Epithelial cell of proximal tubule (primary cell): ENCODE measurements around the gene CRB1. TPM values are rescaled to one million over a fixed set of nuclear protein-coding genes. Genes with fewer than 3 reads are reported as not detected.

Experiments used
- DNase-seq: peaks from one replicate; pipeline ENCODE4 v3.0.0-alpha.2; 2011; ENCODE audit warnings: low read depth
- H3K4me3 ChIP-seq: 2 replicates; pipeline ENCODE4 v1.5.1; 2011; ENCODE audit warnings: low read depth, mild to moderate bottlenecking, low read length
- total RNA-seq: library from RNA; depleted of rRNA; stranded (reverse); fragments of >200 nt; gene quantifications from 2 replicates; pipeline ENCODE4 v1.2.3, GENCODE V29; 2015
- TF ChIP-seq, protein P1 (sequence below): conservative IDR thresholded peaks from 2 replicates; pipeline ENCODE4 v1.5.1; 2012; ENCODE audit warnings: low read depth, mild to moderate bottlenecking, low read length

CRB1 gene
- total RNA-seq, 1 donor from 2014 or later: 0.06 TPM

DNA sequence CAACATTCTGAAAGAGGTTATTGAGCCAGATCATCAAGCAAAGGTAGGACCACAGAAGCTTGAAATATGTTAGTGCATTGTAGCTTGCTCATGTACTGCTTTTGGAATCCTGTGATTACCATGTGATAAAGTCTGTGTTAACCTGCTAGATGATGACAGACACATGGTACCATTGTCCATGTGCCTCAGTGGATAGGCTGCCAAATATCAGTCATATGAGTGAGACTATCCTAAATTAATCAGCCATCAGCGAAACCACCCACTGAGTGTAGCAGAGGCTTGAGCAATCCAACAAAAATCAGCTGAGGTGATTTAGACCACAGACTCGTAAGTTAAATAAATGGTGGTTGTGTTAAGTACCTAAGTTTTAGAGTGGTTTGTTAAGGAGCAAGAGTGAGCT, 32.7 kb upstream of the CRB1 start:
- TF ChIP-seq, protein P1, sequence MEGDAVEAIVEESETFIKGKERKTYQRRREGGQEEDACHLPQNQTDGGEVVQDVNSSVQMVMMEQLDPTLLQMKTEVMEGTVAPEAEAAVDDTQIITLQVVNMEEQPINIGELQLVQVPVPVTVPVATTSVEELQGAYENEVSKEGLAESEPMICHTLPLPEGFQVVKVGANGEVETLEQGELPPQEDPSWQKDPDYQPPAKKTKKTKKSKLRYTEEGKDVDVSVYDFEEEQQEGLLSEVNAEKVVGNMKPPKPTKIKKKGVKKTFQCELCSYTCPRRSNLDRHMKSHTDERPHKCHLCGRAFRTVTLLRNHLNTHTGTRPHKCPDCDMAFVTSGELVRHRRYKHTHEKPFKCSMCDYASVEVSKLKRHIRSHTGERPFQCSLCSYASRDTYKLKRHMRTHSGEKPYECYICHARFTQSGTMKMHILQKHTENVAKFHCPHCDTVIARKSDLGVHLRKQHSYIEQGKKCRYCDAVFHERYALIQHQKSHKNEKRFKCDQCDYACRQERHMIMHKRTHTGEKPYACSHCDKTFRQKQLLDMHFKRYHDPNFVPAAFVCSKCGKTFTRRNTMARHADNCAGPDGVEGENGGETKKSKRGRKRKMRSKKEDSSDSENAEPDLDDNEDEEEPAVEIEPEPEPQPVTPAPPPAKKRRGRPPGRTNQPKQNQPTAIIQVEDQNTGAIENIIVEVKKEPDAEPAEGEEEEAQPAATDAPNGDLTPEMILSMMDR: no peak
- no peak for DNase-seq
- no peak overlapping the region for H3K4me3 ChIP-seq

DNA sequence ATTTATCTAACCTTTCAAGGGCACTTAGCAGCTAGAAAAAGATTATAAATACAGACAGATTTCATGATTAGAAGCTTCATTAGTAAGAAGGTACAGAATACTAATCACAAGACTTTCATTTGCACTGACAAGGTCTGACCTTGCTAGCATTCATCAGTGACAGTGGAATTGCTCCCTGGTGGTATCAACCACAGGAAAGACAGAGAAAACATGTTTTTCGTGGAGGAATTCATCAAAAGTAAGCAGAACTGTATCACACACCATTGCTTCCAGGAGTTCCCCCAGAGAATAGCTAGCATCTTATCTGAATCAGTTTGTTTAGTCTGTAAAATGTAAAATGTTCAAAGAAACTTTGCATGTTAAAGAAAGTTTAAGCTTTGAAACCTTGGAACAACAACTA, 20.6 kb upstream of the CRB1 start:
- TF ChIP-seq, protein P1: no peak
- no peak overlapping the region for H3K4me3 ChIP-seq
- DNase-seq: no peak

DNA sequence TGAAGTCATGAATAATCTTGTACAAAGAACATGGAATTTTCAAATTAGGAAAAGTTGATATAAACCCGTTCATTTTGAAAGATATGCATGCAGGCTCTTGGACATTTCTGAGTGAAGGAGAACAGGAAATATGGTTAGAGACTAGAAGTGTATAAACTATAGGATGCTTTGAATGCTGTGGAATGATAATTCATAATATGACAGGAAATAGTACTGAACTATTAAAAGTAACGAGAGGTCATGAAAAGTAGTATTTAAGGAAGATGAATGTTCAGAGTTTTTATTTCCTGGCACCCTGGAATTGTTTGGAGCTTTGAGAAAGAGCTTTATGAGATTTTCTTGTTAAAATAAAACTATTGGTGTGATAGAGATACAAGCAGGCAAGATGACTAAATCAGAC, 18.7 kb upstream of the CRB1 start:
- TF ChIP-seq, protein P1: no peak
- no peak overlapping the region for H3K4me3 ChIP-seq
- DNase-seq: no peak

DNA sequence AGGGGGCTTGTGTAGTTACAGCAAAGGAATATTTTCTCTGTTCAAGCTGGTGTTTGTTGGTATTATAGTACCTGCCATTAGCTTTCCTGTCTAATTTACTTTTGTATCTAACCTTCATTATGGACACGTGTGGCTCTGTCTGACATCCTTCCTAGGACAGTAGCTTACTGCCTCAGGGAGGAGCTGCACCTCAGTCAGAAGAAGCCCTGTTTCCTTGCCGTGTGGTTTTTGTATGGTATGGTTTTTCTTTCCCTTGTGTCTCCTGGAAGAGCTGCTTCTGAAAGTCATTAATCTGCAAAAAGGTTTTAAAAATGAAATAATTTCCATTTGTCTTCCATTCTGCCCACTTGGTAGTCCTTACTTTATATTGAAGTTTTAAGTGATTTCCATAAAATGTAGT, 17.4 kb upstream of the CRB1 start:
- TF ChIP-seq, protein P1: no peak
- no peak overlapping the region for H3K4me3 ChIP-seq
- DNase-seq: no peak

DNA sequence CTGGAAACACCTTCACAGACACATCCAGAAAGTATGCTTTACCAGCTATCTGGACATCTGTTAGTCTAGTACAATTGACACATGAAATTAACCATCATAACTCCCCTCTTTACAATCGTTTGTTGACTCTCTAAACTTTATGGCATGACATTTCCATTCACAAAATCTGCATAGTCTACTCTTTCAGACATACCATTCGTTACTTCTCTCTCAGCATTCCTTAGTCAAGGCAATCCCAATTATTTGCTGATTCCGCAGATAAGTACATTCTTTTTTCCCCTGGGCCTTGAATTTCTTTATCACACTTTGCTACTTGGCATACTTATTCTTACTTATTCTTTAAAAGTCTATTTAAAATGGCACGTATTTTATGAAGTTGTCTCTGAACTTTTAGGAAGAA, 15.1 kb upstream of the CRB1 start:
- DNase-seq: no peak
- TF ChIP-seq, protein P1: no peak
- no peak overlapping the region for H3K4me3 ChIP-seq

DNA sequence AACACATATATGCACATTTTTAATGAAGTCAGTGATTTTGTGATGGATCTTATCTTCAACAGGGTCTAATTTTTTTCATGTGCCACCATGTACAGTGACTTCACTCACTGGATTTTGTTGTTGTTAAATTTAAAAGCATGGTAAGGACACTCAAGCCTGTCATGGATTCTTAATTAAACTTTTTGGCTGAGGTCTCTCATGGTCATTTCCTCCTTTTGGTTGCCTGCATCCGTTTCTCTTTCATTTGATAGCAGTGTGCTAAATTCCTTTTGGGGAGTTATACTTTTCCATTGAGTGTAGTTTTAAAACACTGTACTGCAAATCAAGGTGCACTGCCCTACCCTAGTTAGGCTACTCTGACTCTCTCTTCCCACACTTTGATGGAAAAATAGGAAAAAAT, 13.2 kb upstream of the CRB1 start:
- no peak for DNase-seq
- no peak overlapping the region for H3K4me3 ChIP-seq
- TF ChIP-seq, protein P1: no peak

DNA sequence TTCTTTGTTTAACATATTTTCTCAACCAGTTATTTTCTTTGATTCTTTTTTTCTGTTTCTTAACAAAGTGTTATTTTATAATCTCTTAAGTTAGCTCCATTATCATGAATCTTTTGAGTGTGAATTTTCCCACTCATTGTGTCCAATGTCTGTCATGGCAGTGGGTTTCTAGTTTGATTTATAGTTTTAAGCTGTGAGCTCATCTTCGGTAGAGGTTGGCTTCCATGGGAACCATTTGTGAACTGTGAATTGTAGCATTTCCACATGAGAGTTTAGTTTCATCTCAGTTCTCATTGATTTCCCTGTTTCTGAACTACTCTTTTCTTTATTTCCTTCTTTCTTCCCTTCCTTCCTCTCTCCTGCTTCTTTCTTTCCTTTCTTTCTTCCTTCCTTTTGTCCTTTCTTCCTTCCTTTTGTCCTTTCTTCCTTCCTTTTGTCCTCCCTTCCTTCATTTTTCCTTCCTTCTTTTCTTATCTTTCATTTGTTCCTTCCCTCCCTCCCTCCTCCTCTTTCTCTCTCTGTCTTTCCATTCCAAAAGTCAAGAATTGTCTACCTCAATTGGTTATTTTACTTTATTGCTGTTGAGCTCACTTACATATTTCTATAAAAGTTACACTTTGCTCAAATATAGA, 3.0 kb upstream of the CRB1 start:
- TF ChIP-seq, protein P1: no peak

More for the DNA sequence above, 3.0 kb upstream of the CRB1 start:
- DNase-seq: no peak
- no peak overlapping the region for H3K4me3 ChIP-seq
